Measurements from ENCODE around the gene VAMP7.
"Not testable (repeated sequence)": the region's sequence is repeated elsewhere in the genome, so short reads cannot be mapped to it uniquely, and the experiment has no call there.

The VAMP7 gene

GRCh38 chrX:155881158-155881993 lies at the start of gene VAMP7:
Gene VAMP7 (plus strand): TSS chrX:155881345. CDS start chrX:155889467, 8,122 bp downstream.
- DNase-seq (ENCODE audit: low read depth in 3 of 3, low spot score in 1 of 3) = peak; percentile 50 to 60 (median 55)

GRCh38 chrX:155841232-155841631 lies 39.9 kb upstream of the VAMP7 start:
- DNase-seq (ENCODE audit: low read depth in 3 of 3, low spot score in 1 of 3) = no peak

- not testable (repeated sequence) for DNase-seq (ENCODE audit: low read depth in 3 of 3, low spot score in 1 of 3)
These were observed 29.4 kb upstream of the VAMP7 start for GRCh38 chrX:155851786-155852185.

GRCh38 chrX:155857561-155857960 lies 23.6 kb upstream of the VAMP7 start:
- DNase-seq (ENCODE audit: low read depth in 3 of 3, low spot score in 1 of 3) = no peak

GRCh38 chrX:155864655-155865054 lies 16.5 kb upstream of the VAMP7 start:
- DNase-seq (ENCODE audit: low read depth in 3 of 3, low spot score in 1 of 3) = no peak

GRCh38 chrX:155865193-155865592 lies 16.0 kb upstream of the VAMP7 start:
- no peak for DNase-seq (ENCODE audit: low read depth in 3 of 3, low spot score in 1 of 3)

GRCh38 chrX:155867821-155868220 lies 13.3 kb upstream of the VAMP7 start:
- no peak for DNase-seq (ENCODE audit: low read depth in 3 of 3, low spot score in 1 of 3)

- DNase-seq (ENCODE audit: low read depth in 3 of 3, low spot score in 1 of 3) = no peak
These were observed 10.2 kb upstream of the VAMP7 start for GRCh38 chrX:155870958-155871357.

GRCh38 chrX:155871934-155872333 lies 9.2 kb upstream of the VAMP7 start:
- no peak for DNase-seq (ENCODE audit: low read depth in 3 of 3, low spot score in 1 of 3)

GRCh38 chrX:155873188-155873587 lies 8.0 kb upstream of the VAMP7 start:
- DNase-seq (ENCODE audit: low read depth in 3 of 3, low spot score in 1 of 3) = no peak

GRCh38 chrX:155874571-155875244 lies 6.4 kb upstream of the VAMP7 start:
- no peak for DNase-seq (ENCODE audit: low read depth in 3 of 3, low spot score in 1 of 3)

- no peak for DNase-seq (ENCODE audit: low read depth in 3 of 3, low spot score in 1 of 3)
These were observed 4.4 kb upstream of the VAMP7 start for GRCh38 chrX:155876704-155877103.

- no peak for DNase-seq (ENCODE audit: low read depth in 3 of 3, low spot score in 1 of 3)
These were observed 3.9 kb upstream of the VAMP7 start for GRCh38 chrX:155877288-155877687.

- no peak for DNase-seq (ENCODE audit: low read depth in 3 of 3, low spot score in 1 of 3)
These were observed 473 bp upstream of the VAMP7 start for GRCh38 chrX:155880586-155881157.

- DNase-seq (ENCODE audit: low read depth in 3 of 3, low spot score in 1 of 3) = no peak
These were observed 5.3 kb downstream of the VAMP7 start for GRCh38 chrX:155886409-155886808.

- no peak for DNase-seq (ENCODE audit: low read depth in 3 of 3, low spot score in 1 of 3)
These were observed 7.0 kb downstream of the VAMP7 start for GRCh38 chrX:155888139-155888538.

GRCh38 chrX:155889328-155889727 lies 8.2 kb downstream of the VAMP7 start:
- no peak for DNase-seq (ENCODE audit: low read depth in 3 of 3, low spot score in 1 of 3)

GRCh38 chrX:155891446-155892210 lies 10.5 kb downstream of the VAMP7 start:
- no peak for DNase-seq (ENCODE audit: low read depth in 3 of 3, low spot score in 1 of 3)

- no peak for DNase-seq (ENCODE audit: low read depth in 3 of 3, low spot score in 1 of 3)
These were observed 12.4 kb downstream of the VAMP7 start for GRCh38 chrX:155893521-155893920.

GRCh38 chrX:155896512-155896911 lies 15.4 kb downstream of the VAMP7 start:
- DNase-seq (ENCODE audit: low read depth in 3 of 3, low spot score in 1 of 3) = no peak

- no peak for DNase-seq (ENCODE audit: low read depth in 3 of 3, low spot score in 1 of 3)
These were observed 18.2 kb downstream of the VAMP7 start for GRCh38 chrX:155899366-155899765.

All from stimulated activated CD4-positive, alpha-beta T cell treated with anti-CD3 and anti-CD28 coated beads, TNF-alpha, amount 100 ng/mL, for 1 hour (primary cell).